ENCODE data around the gene KLHDC1.

DNA sequence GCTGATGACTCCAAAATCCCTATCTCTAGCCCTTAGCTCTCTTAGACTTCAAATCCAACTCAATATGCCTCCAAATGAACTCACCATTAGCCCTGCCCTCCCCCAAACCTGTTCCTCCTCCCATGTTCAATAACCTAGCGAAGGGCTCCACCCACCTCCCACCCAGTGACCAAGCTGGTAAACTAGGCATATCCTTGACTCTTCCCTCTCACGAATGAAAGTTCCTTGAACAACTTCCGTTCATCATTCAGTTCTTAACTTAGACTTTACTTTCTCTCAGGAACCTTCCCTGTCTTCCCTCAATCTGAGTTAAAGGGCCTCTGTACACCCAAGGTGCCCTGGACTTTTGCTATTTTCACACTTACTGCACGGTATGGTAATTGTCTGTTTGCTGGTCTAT is 1.9 kb upstream of the KLHDC1 start:
- TF ChIP-seq, protein P1, sequence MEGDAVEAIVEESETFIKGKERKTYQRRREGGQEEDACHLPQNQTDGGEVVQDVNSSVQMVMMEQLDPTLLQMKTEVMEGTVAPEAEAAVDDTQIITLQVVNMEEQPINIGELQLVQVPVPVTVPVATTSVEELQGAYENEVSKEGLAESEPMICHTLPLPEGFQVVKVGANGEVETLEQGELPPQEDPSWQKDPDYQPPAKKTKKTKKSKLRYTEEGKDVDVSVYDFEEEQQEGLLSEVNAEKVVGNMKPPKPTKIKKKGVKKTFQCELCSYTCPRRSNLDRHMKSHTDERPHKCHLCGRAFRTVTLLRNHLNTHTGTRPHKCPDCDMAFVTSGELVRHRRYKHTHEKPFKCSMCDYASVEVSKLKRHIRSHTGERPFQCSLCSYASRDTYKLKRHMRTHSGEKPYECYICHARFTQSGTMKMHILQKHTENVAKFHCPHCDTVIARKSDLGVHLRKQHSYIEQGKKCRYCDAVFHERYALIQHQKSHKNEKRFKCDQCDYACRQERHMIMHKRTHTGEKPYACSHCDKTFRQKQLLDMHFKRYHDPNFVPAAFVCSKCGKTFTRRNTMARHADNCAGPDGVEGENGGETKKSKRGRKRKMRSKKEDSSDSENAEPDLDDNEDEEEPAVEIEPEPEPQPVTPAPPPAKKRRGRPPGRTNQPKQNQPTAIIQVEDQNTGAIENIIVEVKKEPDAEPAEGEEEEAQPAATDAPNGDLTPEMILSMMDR (IDR thresholded peaks at IDR 0.05) = no peak
- TF ChIP-seq POLR2A (IDR thresholded peaks at IDR 0.05) (no peak), EP300 (IDR thresholded peaks at IDR 0.05) (no peak)
